ENCODE results near the gene DFFA. TPM values are rescaled to one million over a fixed set of nuclear protein-coding genes. Genes with fewer than 3 reads are reported as not detected.
A peak's percentile ranks its signal among the peaks of the same experiment; 100 is the strongest.
"Not testable (repeated sequence)": the region's sequence is repeated elsewhere in the genome, so short reads cannot be mapped to it uniquely, and the experiment has no call there.

The DFFA gene
- total RNA-seq, 1 experiment from 2014 or later, result 40.6 TPM

GRCh38 chr1:10424651-10425050 is 47.7 kb downstream of the DFFA start:
- H3K4me3 ChIP-seq, result no peak overlapping the region
- H3K4me1 ChIP-seq (replicated peaks), result no peaks in the 10 kb centered on the region
- H3K27me3 ChIP-seq (replicated peaks), result no peaks in the 10 kb centered on the region
- no peak for DNase-seq (ENCODE audit: low read depth in 1 of 2, low spot score in 2 of 2)
- H3K36me3 ChIP-seq, result peaks cover 4% of the 10 kb centered on the region; the same call in 1 of the 2 replicates
- no peak overlapping the region for H3K27ac ChIP-seq
- no peaks in the 10 kb centered on the region for H3K9me3 ChIP-seq (replicated peaks)

- H3K4me1 ChIP-seq (replicated peaks), result no peaks in the 10 kb centered on the region
- DNase-seq (ENCODE audit: low read depth in 1 of 2, low spot score in 2 of 2), result no peak
- H3K9me3 ChIP-seq (replicated peaks), result no peaks in the 10 kb centered on the region
- no peaks in the 10 kb centered on the region for H3K27me3 ChIP-seq (replicated peaks)
- H3K4me3 ChIP-seq, result no peak overlapping the region
- no peak overlapping the region for H3K27ac ChIP-seq
- peaks cover 9% of the 10 kb centered on the region; the same call in 1 of the 2 replicates for H3K36me3 ChIP-seq
Measured at GRCh38 chr1:10424034-10424433, 48.3 kb downstream of the DFFA start.

GRCh38 chr1:10421637-10422036 is 50.7 kb downstream of the DFFA start:
- no peaks in the 10 kb centered on the region for H3K9me3 ChIP-seq (replicated peaks)
- no peaks in the 10 kb centered on the region for H3K27me3 ChIP-seq (replicated peaks)
- H3K4me3 ChIP-seq, result no peak overlapping the region
- DNase-seq (ENCODE audit: low read depth in 1 of 2, low spot score in 2 of 2), result no peak
- no peak overlapping the region for H3K27ac ChIP-seq
- H3K4me1 ChIP-seq (replicated peaks), result no peaks in the 10 kb centered on the region
- H3K36me3 ChIP-seq, result peaks cover 32% of the 10 kb centered on the region

- Histone ChIP-seq H3K27me3 (replicated peaks) (no peaks in the 10 kb centered on the region), H3K36me3 (peaks cover 44% of the 10 kb centered on the region), H3K4me1 (replicated peaks) (no peaks in the 10 kb centered on the region), H3K4me3 (no peak overlapping the region), H3K27ac (no peak overlapping the region), H3K9me3 (replicated peaks) (no peaks in the 10 kb centered on the region)
- no peak for DNase-seq (ENCODE audit: low read depth in 1 of 2, low spot score in 2 of 2)
Measured at GRCh38 chr1:10419351-10419750, 53.0 kb downstream of the DFFA start.

GRCh38 chr1:10418741-10419140 is 53.6 kb downstream of the DFFA start:
- not testable (repeated sequence) for H3K9me3 ChIP-seq (replicated peaks); H3K27ac ChIP-seq; H3K4me3 ChIP-seq; H3K27me3 ChIP-seq (replicated peaks); DNase-seq (ENCODE audit: low read depth in 1 of 2, low spot score in 2 of 2); H3K4me1 ChIP-seq (replicated peaks)
- peaks cover 50% of the 10 kb centered on the region for H3K36me3 ChIP-seq

- H3K9me3 ChIP-seq (replicated peaks); H3K4me3 ChIP-seq; DNase-seq (ENCODE audit: low read depth in 1 of 2, low spot score in 2 of 2); H3K27ac ChIP-seq; H3K27me3 ChIP-seq (replicated peaks); H3K4me1 ChIP-seq (replicated peaks): not testable (repeated sequence)
- peaks cover 78% of the 10 kb centered on the region for H3K36me3 ChIP-seq
Measured at GRCh38 chr1:10415967-10416366, 56.4 kb downstream of the DFFA start.

- H3K9me3 ChIP-seq (replicated peaks), result no peaks in the 10 kb centered on the region
- H3K4me1 ChIP-seq (replicated peaks), result no peaks in the 10 kb centered on the region
- no peak overlapping the region for H3K27ac ChIP-seq
- H3K27me3 ChIP-seq (replicated peaks), result no peaks in the 10 kb centered on the region
- peak in 1 of 2 experiments; percentile 23 for DNase-seq (ENCODE audit: low read depth in 1 of 2, low spot score in 2 of 2)
- no peak overlapping the region for H3K4me3 ChIP-seq
- H3K36me3 ChIP-seq, result peaks cover 79% of the 10 kb centered on the region
Measured at GRCh38 chr1:10415211-10415930, 57.0 kb downstream of the DFFA start.

GRCh38 chr1:10407201-10407600 is 65.1 kb downstream of the DFFA start:
- no peak for DNase-seq (ENCODE audit: low read depth in 1 of 2, low spot score in 2 of 2)
- no peaks in the 10 kb centered on the region for H3K27me3 ChIP-seq (replicated peaks)
- peaks cover 20% of the 10 kb centered on the region for H3K4me1 ChIP-seq (replicated peaks)
- no peak overlapping the region for H3K27ac ChIP-seq
- H3K36me3 ChIP-seq, result peaks cover 63% of the 10 kb centered on the region
- no peak overlapping the region for H3K4me3 ChIP-seq
- H3K9me3 ChIP-seq (replicated peaks), result no peaks in the 10 kb centered on the region

Other genes with a start within 250 kb of the DFFA start
- gene PGD, start 73.5 kb downstream of the DFFA start, total RNA-seq (2014; rRNA removed; shearing (Covaris generic)), result 44.6 and 55.6 TPM in 2 replicates
- gene CENPS, start 42.1 kb downstream of the DFFA start, total RNA-seq (2014; rRNA removed; shearing (Covaris generic)), result 4.9 and 14.6 TPM in 2 replicates
- 1.7 TPM in 1 of 2 replicates, not detected in the other for gene CORT, start 22.5 kb downstream of the DFFA start, total RNA-seq (2014; rRNA removed; shearing (Covaris generic))
- 13.8 and 14.0 TPM in 2 replicates for gene PEX14, start 2.4 kb upstream of the DFFA start, total RNA-seq (2014; rRNA removed; shearing (Covaris generic))

Data from SJSA1 (cell line).